ENCODE measurements around the gene ITGB5.
"Not testable (repeated sequence)": the region's sequence is repeated elsewhere in the genome, so short reads cannot be mapped to it uniquely, and the experiment has no call there.

ITGB5 gene

GRCh38 chr3:124766113-124767095 is 120.8 kb downstream of the ITGB5 start:
- DNase-seq, result no peak

DNA sequence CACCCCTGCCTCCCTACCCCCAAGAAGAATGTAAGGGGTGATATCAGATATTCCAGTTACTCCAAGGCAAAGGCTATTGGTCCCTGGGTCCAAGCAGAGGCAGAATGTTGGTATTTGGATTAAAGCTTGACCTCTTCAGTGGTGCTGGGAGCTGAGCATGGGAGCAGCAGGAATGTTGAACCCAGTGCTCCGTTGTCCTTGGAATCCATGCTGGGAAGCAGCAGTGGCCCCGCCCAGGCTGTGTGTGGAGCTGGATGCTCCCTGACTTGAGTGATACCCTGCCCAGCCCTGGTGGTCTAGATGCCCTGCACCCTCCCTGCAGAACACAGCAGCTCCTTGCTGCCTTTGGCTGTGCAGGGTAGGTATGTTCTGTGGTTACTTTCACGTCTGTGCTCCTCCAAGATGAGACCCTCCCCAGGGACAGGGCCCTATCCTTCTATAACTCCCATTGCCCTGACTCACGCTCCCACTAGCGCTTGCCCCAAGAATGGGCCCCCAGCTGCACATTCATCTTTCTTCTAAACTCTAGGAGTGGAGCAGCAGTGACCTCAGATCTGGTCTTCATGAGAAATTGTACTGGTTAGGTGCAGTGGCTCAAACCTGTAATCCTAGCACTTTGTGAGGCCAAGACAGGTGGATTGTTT is 121.8 kb downstream of the ITGB5 start:
- DNase-seq, result no peak

GRCh38 chr3:124764746-124765145 is 122.4 kb downstream of the ITGB5 start:
- no peak for DNase-seq

- DNase-seq, result no peak
Observed at GRCh38 chr3:124763644-124764358, 123.4 kb downstream of the ITGB5 start.

GRCh38 chr3:124763206-124763605 is 124.0 kb downstream of the ITGB5 start:
- DNase-seq, result no peak

DNA sequence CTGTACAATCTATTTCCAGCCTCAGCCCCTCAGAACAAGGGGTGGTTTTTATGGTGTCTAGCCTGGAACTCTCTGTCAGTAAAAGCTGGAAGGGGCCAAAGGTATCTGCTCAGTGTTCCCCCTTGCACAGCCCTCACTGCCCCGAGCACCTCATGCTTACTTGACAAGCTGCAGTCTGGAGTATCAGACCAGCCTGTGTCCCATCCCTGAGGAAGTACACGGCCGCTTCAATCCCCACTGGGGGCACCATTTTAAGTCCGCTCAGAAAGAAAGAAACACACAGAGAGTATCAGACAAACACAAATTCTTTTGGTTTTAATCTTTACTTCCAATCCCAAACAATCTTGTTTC is 124.5 kb downstream of the ITGB5 start:
- DNase-seq, result no peak

DNA sequence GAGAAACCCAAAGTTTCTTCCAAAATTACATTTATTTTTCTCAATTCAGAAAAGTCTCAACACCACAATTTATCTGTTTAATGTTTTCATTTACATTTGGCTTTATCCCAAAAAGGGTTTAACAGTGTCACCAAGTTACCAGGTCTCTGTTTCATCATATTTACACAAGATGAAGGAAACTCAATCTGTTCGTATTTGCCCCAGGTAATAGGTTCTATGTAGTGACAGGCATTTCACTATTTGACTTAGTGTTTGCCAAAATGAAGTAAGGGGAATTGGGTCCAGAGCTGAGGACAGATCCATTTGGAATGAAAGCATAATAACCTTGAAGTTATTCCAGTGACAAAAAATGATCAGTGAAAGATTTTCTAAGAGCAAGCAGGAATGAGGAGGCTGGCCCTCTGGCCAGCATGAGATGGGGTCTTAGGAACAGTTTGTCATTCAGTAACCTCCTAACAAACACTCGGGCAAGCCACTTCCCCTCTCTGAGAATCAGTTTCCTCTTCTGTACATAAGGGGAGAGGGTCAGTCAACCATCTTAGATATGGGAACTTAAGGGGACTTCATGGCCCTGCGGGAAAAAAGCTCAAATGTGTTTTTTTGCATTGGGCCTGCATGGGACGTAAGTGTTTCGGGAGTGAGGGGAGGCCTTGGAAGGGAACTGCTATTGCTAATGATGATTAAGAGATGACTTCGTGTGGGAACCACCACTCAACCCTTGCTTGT is 125.1 kb downstream of the ITGB5 start:
- DNase-seq, result no peak

DNA sequence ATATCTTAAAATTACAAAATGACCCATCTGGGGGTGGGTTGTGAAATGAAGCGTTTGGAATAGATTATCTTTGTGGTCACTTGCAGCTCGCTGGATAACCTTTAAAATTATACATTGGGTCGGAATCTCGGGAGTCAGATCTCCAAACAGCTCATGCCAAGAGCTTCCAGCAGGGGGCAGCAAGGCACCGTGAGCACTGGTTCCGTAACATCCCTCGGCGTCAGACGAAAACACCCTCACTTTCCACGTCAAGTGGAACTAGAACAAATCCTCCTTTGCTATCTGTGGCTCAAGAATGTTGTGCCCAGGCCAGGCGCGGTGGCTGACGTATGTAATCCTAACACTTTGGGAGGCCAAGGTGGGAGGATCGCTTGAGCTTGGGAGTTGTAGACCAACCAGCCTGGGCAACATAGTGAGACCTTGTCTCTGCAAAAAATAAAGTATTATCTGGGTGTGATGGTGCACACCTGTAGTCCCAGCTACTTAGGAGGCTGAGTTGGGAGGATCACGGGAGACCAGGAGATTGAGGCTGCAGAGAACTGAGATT is 125.8 kb downstream of the ITGB5 start:
- DNase-seq, result peak; percentile 88

DNA sequence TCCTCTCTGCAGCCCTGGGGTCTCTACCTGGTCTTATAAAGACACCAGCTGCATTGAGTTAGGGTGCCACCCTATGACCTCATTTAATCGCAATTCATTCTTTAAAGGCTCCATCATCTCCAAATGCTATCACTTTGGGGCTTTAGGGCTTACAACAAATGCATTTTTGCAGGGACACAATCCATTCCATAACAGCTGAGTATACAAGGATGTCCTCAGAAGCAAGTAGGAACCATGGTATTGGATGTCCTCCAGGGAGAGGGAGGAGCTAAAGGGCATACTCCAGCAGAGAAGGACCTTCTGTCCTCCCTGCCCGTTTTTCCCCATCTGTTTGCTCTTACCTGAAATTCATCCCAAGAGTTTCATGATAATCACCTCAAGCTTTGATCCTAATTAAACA is 126.6 kb downstream of the ITGB5 start:
- DNase-seq, result no peak

DNA sequence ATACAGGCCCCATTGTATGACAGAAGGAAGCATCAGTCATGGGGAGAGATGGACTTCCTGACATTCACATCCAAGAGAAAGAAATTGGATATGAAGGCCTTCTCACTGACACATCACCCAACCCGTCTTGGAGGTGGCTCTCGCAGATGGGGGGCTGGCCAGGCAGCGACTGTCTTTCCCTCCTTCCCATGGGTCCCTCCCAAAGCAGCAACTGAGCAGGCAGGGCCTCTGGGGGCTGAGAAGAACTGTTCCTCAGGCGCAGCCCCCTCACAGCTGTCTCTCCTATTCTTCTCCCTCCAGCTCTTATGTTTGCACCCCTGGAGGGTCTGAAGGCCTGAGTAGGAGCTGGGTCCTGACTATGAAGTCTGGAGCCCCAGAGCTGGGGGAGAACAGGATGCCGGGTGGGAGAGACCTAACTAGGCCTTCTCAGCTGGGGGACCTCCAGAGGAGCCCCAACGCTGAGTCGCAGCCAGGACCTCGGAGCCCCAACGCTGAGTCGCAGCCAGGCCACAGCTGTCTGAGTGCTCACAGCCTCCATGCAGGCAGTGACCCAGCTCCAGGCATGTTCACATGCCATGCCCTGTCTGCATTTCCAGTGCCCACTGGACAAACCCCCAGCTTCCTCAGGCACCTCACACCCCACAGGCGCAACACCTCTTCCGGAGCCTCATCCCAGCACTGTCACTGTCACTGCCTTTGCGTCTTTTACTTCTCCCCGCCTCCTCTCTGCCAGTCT is 127.3 kb downstream of the ITGB5 start:
- DNase-seq, result no peak

DNA sequence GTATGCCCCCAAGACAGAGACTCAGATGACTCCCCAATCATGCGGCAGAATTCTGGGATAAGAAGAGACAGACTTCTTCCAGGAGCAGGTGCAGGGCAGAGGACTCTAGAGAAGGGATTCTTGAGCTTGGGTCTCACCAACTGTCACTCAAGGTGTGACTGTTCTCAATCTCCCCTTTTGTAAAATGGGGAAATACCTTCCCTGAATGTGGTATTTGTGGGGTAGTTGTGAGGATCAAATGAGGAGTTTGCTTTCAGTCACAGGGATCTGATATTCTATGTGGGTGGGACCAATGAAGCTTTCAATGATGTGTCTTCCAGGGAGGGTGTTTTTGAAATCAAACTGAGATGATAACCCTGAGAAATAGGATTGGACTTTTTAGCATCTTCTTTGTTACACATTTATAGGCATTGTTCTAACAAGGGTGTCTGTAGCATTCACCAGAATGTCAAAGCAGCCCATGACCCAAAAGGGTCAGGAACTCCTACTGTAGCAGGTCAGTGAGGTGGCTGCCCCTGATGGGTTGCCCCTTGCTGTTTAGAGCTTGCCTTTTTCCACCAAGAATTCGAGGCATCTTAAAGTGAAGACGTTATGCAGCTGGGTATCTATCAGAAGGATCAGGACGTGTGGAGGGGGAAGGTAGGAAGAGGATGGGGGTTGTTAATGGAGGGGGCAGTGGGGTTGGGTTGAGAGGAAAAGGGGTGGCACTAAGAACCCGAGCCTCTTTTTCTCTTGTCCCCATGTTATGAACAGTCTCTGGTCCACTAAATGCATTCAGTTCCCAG is 128.1 kb downstream of the ITGB5 start:
- DNase-seq, result no peak

- not testable (repeated sequence) for DNase-seq
Observed at GRCh38 chr3:124757926-124758325, 129.2 kb downstream of the ITGB5 start.

DNA sequence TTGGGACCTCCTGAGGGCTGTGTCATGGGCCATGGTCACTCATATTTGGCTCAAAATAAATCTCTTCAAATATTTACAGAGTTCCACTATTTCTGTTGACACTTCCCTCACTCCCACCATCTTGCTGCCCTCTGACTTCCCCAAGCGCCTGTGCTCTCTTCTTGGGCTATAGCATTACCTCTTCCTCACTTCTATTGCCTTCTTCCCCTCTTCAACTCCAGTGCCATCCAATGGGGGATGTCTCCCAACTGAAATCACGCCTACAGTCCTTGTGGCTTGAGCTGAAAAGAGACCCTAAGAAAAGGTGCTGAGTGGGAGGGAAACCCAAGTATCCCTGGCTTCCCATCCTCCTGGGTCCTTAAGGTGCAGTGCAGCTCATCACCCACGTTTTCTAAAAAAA is 135.1 kb downstream of the ITGB5 start:
- DNase-seq, result no peak

DNA sequence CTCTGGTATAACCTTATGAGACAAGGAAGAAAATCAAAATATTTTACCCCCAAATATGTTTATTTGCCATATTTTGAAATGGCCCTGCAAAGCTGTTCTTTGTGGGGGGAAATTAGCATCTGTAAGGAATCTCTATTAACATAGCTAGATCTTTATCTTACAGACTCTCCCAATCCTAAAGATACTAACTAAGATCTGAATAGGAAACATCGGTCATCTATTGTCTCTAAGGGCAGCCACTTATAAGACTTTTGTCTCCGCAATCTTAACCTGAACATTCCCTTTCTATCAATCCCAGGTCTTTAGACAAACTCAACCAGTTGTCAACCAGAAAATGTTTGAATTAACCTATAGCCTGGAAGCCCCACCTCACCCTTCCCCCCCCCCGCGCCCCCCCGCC is 135.7 kb downstream of the ITGB5 start:
- DNase-seq, result no peak

GRCh38 chr3:124749877-124750276 is 137.3 kb downstream of the ITGB5 start:
- not testable (repeated sequence) for DNase-seq

- DNase-seq, result no peak
Observed at GRCh38 chr3:124748560-124749198, 138.5 kb downstream of the ITGB5 start.

- DNase-seq, result no peak
Observed at GRCh38 chr3:124747111-124747981, 139.8 kb downstream of the ITGB5 start.

DNA sequence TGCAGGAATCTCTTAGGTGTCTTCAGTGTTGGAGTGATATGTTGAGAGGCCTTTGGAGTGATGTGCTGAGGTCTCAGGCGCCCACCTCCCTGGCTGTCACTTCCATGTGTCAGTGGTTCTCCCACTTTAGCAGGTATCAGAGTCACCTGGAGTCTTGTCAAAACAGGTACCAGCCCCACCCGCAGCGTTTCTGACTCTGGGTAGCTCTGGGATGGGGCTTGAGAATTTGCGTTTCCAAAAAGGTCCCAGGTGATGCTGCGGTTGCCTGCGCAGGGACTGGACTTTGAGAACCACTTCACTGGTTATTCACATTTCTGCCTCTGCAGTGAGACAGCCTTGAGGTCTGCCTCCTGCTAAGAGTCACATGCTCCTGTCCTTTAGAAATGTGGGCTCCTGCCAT is 141.4 kb downstream of the ITGB5 start:
- no peak for DNase-seq

- DNase-seq, result no peak
Observed at GRCh38 chr3:124741027-124741426, 146.1 kb downstream of the ITGB5 start.

All from femur (tissue), 1 donor.